GM13977 (cell line): ENCODE measurements around the gene RPA3.

Experiments used
- DNase-seq: peaks from one replicate; pipeline ENCODE4 v3.0.0; 2012; ENCODE audit warnings: low spot score
- in situ Hi-C: fragments of 300-500 bp; cut with MboI; formaldehyde crosslinking; loops from one replicate; pipeline ENCODE4 v1.12.0; 2022; ENCODE audit warnings: low sequenced_read_pairs, low pct_unique_long_range_greater_than_20kb, mixed read lengths, inconsistent platforms; ENCODE audit not compliant: unreplicated experiment
- TF ChIP-seq, protein P1 (sequence below): IDR thresholded peaks from 2 replicates; pipeline ENCODE4 v1.5.1; 2012; ENCODE audit warnings: mild to moderate bottlenecking, control low read depth; ENCODE audit not compliant: insufficient read depth; ENCODE audit errors: extremely low read depth, missing control alignments

RPA3 gene

DNA sequence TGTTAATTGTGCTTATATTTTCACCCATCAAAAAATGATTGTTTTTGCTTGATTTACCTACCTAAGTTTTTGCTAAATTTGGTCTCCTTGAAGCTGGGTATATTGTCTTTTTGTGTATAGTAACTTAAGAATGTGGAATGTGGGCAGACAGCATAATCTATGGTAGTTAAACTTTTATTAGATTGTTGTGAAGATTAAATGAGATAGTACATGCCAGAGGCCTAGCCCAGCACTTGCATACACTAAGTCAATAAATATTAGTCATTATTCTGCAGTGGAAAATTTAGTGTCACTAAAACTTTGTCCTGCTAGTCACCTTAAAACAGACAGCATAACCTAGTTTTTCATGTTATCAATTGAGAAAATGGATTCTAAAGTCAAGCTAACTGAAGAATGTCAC, 19.3 kb upstream of the RPA3 start:
- in situ Hi-C loops: no loop called here
- TF ChIP-seq, protein P1, sequence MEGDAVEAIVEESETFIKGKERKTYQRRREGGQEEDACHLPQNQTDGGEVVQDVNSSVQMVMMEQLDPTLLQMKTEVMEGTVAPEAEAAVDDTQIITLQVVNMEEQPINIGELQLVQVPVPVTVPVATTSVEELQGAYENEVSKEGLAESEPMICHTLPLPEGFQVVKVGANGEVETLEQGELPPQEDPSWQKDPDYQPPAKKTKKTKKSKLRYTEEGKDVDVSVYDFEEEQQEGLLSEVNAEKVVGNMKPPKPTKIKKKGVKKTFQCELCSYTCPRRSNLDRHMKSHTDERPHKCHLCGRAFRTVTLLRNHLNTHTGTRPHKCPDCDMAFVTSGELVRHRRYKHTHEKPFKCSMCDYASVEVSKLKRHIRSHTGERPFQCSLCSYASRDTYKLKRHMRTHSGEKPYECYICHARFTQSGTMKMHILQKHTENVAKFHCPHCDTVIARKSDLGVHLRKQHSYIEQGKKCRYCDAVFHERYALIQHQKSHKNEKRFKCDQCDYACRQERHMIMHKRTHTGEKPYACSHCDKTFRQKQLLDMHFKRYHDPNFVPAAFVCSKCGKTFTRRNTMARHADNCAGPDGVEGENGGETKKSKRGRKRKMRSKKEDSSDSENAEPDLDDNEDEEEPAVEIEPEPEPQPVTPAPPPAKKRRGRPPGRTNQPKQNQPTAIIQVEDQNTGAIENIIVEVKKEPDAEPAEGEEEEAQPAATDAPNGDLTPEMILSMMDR: no peak
- DNase-seq: no peak

DNA sequence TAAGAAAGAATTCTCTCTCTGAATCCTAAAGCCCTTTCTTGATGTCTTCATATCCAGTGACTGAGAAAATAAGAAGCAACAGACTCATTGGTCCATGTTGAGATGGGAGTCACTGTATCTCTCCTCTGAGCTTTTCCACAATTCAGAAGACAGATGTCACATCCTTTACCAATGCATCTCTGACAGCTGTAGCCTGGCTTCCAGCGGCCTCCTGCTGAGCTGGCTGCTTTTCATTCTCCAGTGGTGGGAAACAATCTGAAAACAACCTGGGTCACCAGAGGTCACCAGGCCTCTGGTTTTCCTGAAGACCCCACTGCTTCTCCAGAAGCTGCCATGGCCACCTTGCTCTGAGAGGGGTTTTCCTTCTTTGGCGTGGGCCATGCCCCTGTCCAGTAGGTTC, 18.3 kb upstream of the RPA3 start:
- in situ Hi-C loops: no loop called here
- DNase-seq: no peak
- TF ChIP-seq, protein P1: no peak

DNA sequence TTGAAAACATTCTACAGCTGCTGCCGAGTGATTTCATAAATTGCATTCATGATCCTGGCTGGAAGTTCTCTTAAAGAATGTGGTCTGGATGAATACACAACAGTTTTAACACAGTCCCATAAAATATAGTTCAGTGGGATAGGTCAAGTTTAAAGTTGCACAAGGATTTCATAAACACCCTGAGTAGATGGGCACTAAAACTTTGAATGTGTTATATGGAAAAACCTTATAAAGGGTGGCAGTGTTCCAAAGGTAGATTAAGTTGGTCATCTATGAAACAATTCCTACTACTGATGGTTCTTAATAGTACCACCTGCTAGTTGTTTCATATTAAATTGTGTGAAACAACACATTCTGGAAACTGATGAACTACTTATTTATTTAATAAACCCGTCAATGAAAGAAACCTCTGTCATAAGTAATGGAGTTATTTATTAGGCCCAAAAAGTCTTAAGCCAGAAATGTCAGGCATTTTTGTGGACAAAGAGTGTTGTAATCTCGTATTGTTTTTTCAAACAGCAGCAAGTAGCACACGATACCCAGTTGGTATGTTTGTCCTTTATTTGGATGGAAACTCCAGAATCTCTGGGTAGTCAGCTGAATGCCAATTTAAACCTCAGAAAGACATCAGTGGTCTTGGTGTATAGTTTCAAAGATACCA, 14.3 kb upstream of the RPA3 start:
- TF ChIP-seq, protein P1: no peak
- no peak for DNase-seq
- in situ Hi-C loops: no loop called here

DNA sequence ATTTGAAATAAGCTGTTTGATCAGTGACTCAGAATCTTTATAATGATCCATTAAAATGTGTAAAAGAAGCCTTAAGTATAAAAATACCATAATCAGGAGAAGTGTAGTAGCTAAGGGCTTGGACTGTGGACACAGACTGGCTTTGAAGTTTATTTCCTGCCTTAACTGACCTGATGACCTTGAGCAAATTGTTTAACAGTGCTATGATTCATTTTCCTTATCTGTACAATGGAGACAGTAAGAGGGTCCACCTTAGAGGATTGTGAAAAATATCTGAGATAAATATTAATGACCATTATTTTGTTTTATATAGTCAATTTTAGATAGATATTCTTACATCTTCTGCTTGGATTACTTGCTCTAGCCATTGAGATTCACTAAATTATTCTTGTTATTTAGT, 13.3 kb upstream of the RPA3 start:
- no peak for DNase-seq
- TF ChIP-seq, protein P1: no peak
- in situ Hi-C loops: no loop called here

DNA sequence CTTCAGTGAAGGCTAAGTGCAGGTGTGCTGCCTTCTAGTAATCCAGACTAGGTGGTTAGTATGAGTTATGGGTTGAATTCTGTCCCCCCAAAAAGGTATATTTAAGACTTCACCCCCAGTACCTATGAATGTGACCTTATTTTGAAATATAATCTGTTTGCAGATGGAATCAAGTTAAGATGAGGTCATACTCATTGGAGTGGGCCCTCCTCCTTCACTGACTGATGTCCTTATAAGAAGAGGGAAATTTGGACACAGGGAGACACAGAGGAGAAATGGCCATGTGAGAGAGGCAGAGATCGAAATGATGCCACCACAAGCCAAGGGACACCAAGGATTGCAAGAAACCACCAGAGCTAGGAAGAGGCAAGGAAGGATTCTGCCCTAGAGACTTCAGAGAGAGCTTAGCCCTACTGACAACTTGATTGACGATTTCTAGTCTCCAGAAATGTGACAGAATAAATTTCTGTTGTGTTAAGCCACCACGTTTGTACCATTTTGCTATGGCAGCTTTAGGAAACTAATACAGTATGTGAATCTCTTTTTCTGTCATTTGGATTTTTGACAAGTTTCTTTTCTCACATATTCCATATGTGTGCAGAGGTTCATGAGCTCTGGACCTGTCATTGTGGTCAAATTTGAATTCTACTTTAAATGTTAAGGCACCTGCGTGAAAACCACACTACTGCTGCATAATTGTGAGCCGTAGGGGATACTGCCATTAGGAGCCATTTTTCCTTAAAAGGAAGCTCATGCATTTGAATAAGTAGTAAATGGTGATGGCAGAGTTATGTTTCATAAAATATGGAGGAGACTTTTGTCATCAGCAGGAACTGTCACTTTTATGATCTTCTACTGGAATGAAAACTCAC, 2.6 kb upstream of the RPA3 start:
- no peak for DNase-seq
- TF ChIP-seq, protein P1: no peak
- in situ Hi-C loops: no loop called here

DNA sequence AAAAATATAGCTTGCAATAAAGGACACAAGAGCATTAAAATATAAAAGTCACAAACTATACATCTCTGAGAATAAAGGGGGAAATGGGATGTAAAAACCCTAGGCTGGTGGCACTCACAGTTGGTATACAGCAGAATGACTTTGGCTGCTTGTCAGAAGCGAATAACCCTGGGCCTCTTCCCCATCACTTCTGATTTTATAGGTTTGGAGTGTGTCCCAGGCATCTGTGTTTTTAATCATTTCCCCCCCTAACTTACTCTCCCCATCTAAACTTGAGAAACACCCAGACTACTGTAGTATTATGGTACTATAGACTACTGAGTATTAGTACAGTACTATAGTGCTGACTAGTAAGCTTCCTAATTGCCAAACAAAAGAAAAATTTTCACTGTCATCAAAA, 1.8 kb upstream of the RPA3 start:
- in situ Hi-C loops: no loop called here
- TF ChIP-seq, protein P1: no peak
- no peak for DNase-seq
